Neural cell (in vitro differentiated cells): ENCODE data around the gene PNPLA1. TPM values are rescaled to one million over a fixed set of nuclear protein-coding genes. Genes with fewer than 3 reads are reported as not detected.

ENCODE experiments used
- H2AFZ ChIP-seq: fragments of 200-600, 300-800 bp; sonication (generic), shearing (Covaris generic); 2 replicates; pipeline ENCODE4 v1.6.0; 2014; ENCODE audit warnings: low read depth, mild to moderate bottlenecking, antibody characterized with exemption, low read length, moderate library complexity
- H3F3A ChIP-seq: fragments of 200-600 bp; shearing (Covaris generic); 2 replicates; pipeline ENCODE4 v1.6.1; 2016; ENCODE audit warnings: mild to moderate bottlenecking, moderate library complexity, mixed read lengths, antibody characterized with exemption, low read length; ENCODE audit not compliant: insufficient read depth, poor library complexity, severe bottlenecking
- H3K27ac ChIP-seq: fragments of 200-600, 300-800 bp; sonication (generic), shearing (Covaris generic); 2 replicates; pipeline ENCODE4 v1.5.1; 2014; ENCODE audit warnings: mild to moderate bottlenecking, low read length, moderate library complexity
- H3K27me3 ChIP-seq: fragments of 300-800, 200-600 bp; sonication (generic), shearing (Covaris generic); 2 replicates; pipeline ENCODE4 v1.6.0; 2014; ENCODE audit warnings: mild to moderate bottlenecking, low read depth, low read length, moderate library complexity; ENCODE audit not compliant: insufficient read depth
- H3K36me3 ChIP-seq: fragments of 300-800, 200-600 bp; sonication (generic), shearing (Covaris generic); 2 replicates; pipeline ENCODE4 v1.5.1; 2014; ENCODE audit warnings: mild to moderate bottlenecking, antibody characterized with exemption, low read length, moderate library complexity; ENCODE audit not compliant: insufficient read depth
- H3K4me2 ChIP-seq: fragments of 300-800, 200-600 bp; sonication (generic), shearing (Covaris generic); 2 replicates; pipeline ENCODE4 v1.6.0; 2014; ENCODE audit warnings: mild to moderate bottlenecking, low read length
- H3K4me3 ChIP-seq: fragments of 300-800, 200-600 bp; sonication (generic), shearing (Covaris generic); 2 replicates; pipeline ENCODE4 v1.5.1; 2014; ENCODE audit warnings: mild to moderate bottlenecking, low read length, moderate library complexity
- H3K79me2 ChIP-seq: fragments of 200-600 bp; shearing (Covaris generic); replicated peaks from 2 replicates; pipeline ENCODE4 v1.6.0; 2014; ENCODE audit warnings: mild to moderate bottlenecking, low read length, moderate library complexity; ENCODE audit not compliant: insufficient read depth
- H3K9ac ChIP-seq: fragments of 300-800, 200-600 bp; sonication (generic), shearing (Covaris generic); 2 replicates; pipeline ENCODE4 v1.6.1; 2016; ENCODE audit warnings: mild to moderate bottlenecking, low read length, mixed read lengths
- H3K9me2 ChIP-seq: fragments of 200-600 bp; shearing (Covaris generic); 2 replicates; pipeline ENCODE4 v1.6.1; 2016; ENCODE audit warnings: mild to moderate bottlenecking, low read length, mixed read lengths; ENCODE audit not compliant: insufficient read depth
- H3K9me3 ChIP-seq: fragments of 200-600, 300-800 bp; sonication (generic), shearing (Covaris generic); 2 replicates; pipeline ENCODE4 v1.6.1; 2016; ENCODE audit warnings: mild to moderate bottlenecking, mixed run types, low read length, moderate library complexity, mixed read lengths
- H4K20me1 ChIP-seq: fragments of 200-600 bp; shearing (Covaris generic); 2 replicates; pipeline ENCODE4 v1.6.1; 2016; ENCODE audit warnings: mild to moderate bottlenecking, mixed run types; ENCODE audit not compliant: insufficient read depth
- CTCF ChIP-seq: fragments of 450-650 bp; IDR thresholded peaks from 2 replicates; pipeline ENCODE4 v1.5.1; 2014; ENCODE audit warnings: antibody characterized with exemption, mild to moderate bottlenecking, moderate library complexity; ENCODE audit not compliant: poor library complexity, severe bottlenecking
- EP300 ChIP-seq: fragments of 450-650 bp; conservative IDR thresholded peaks from 2 replicates; pipeline ENCODE4 v1.6.1; 2014; ENCODE audit warnings: antibody characterized with exemption, mild to moderate bottlenecking, moderate library complexity; ENCODE audit not compliant: poor library complexity, severe bottlenecking
- EZH2 ChIP-seq: fragments of 200-600, 300-800 bp; shearing (Covaris generic), sonication (generic); IDR thresholded peaks from 2 replicates; pipeline ENCODE4 v1.6.1; 2014; ENCODE audit warnings: antibody characterized with exemption, low read length, borderline replicate concordance, mild to moderate bottlenecking; ENCODE audit not compliant: insufficient read depth, poor library complexity, severe bottlenecking
- MXI1 ChIP-seq: fragments of 450-650 bp; conservative IDR thresholded peaks from 2 replicates; pipeline ENCODE4 v1.6.1; 2014; ENCODE audit warnings: antibody characterized with exemption, mild to moderate bottlenecking; ENCODE audit not compliant: poor library complexity, severe bottlenecking
- POLR2AphosphoS5 ChIP-seq: IDR thresholded peaks from 2 replicates; pipeline ENCODE4 v1.6.1; 2012
- RAD21 ChIP-seq: fragments of 450-650 bp; conservative IDR thresholded peaks from 2 replicates; pipeline ENCODE4 v1.6.1; 2014; ENCODE audit warnings: antibody characterized with exemption, mild to moderate bottlenecking, moderate library complexity
- REST ChIP-seq: IDR thresholded peaks from 2 replicates; pipeline ENCODE4 v1.6.1; 2012; ENCODE audit warnings: borderline replicate concordance
- SMC3 ChIP-seq: fragments of 450-650 bp; conservative IDR thresholded peaks from 2 replicates; pipeline ENCODE4 v1.6.1; 2014; ENCODE audit warnings: antibody characterized with exemption, mild to moderate bottlenecking, moderate library complexity; ENCODE audit not compliant: poor library complexity
- TAF1 ChIP-seq: IDR thresholded peaks from 2 replicates; pipeline ENCODE4 v1.6.1; 2012; ENCODE audit warnings: low read depth
- polyA plus RNA-seq: library from polyadenylated mRNA; depleted of rRNA; stranded (reverse); fragments of >200 nt; gene quantifications from 2 replicates; pipeline ENCODE4 v1.2.3, GENCODE V29; 2014

PNPLA1 gene
- polyA plus RNA-seq, 1 donor from 2014 or later: not detected

GRCh38 chr6:36232172-36232571 is 37.7 kb upstream of the PNPLA1 start:
- Histone ChIP-seq H3K4me3 (no peak overlapping the region), H3K9ac (no peak overlapping the region), H3K36me3 (no peaks in the 10 kb centered on the region), H3K9me2 (no peaks in the 10 kb centered on the region), H3K79me2 (no peaks in the 10 kb centered on the region), H3K9me3 (no peaks in the 10 kb centered on the region), H4K20me1 (no peaks in the 10 kb centered on the region), H3K27ac (no peak overlapping the region), H3F3A (no peaks in the 10 kb centered on the region), H3K4me2 (no peak overlapping the region), H2AFZ (no peak overlapping the region), H3K27me3 (no peaks in the 10 kb centered on the region)
- TF ChIP-seq SMC3: no peak
- no peak for TF ChIP-seq RAD21
- no peak for TF ChIP-seq REST
- TF ChIP-seq TAF1: no peak
- no peak for TF ChIP-seq POLR2AphosphoS5
- TF ChIP-seq EP300: no peak
- no peak for TF ChIP-seq MXI1
- no peak for TF ChIP-seq EZH2
- TF ChIP-seq CTCF: no peak

- H3K27me3 ChIP-seq: no peaks in the 10 kb centered on the region
These were observed 34.6 kb upstream of the PNPLA1 start for GRCh38 chr6:36235309-36235708.

More at GRCh38 chr6:36235309-36235708, 34.6 kb upstream of the PNPLA1 start:
- Histone ChIP-seq H3K27ac (no peak overlapping the region), H3K79me2 (no peaks in the 10 kb centered on the region), H3K36me3 (no peaks in the 10 kb centered on the region), H3K4me2 (no peak overlapping the region), H2AFZ (no peak overlapping the region), H3F3A (no peaks in the 10 kb centered on the region), H3K9me3 (no peaks in the 10 kb centered on the region), H3K4me3 (no peak overlapping the region), H3K9ac (no peak overlapping the region), H4K20me1 (no peaks in the 10 kb centered on the region), H3K9me2 (no peaks in the 10 kb centered on the region)
- no peak for TF ChIP-seq REST
- no peak for TF ChIP-seq RAD21
- no peak for TF ChIP-seq EP300
- TF ChIP-seq POLR2AphosphoS5: no peak
- no peak for TF ChIP-seq SMC3
- TF ChIP-seq EZH2: no peak
- no peak for TF ChIP-seq CTCF
- TF ChIP-seq TAF1: no peak
- no peak for TF ChIP-seq MXI1
